Naive B cell (primary cell): ENCODE results near the gene TWSG1. TPM values are rescaled to one million over a fixed set of nuclear protein-coding genes. Genes with fewer than 3 reads are reported as not detected.
A peak's percentile ranks its signal among the peaks of the same experiment; 100 is the strongest.
"Not testable (repeated sequence)": the region's sequence is repeated elsewhere in the genome, so short reads cannot be mapped to it uniquely, and the experiment has no call there.

ENCODE experiments used
- ATAC-seq, 2 donors: fragments of 150-1000 bp; cut with Tn5 transposase; 2 replicates each; pipeline ENCODE4 v1.10.0; 2021; ENCODE audit warnings: low read depth in 2 of 2, mild to moderate bottlenecking in 2 of 2, moderate library complexity in 2 of 2
- DNase-seq: peaks from one replicate; pipeline ENCODE4 v3.0.0; 2022
- H3K27ac Mint-ChIP-seq, 6 donors: one replicate each; pipeline ENCODE4 v1.8.0; 2020 to 2022; ENCODE audit warnings: mild to moderate bottlenecking in 6 of 6, mixed read lengths in 6 of 6, moderate library complexity in 5 of 6, inconsistent platforms in 2 of 6
- H3K27me3 Mint-ChIP-seq, 3 donors: one replicate each; pipeline ENCODE4 v1.8.0; 2021 to 2022; ENCODE audit warnings: mixed read lengths in 3 of 3, mild to moderate bottlenecking in 1 of 3
- H3K36me3 Mint-ChIP-seq, 2 donors: one replicate each; pipeline ENCODE4 v1.8.0; 2020 to 2022; ENCODE audit warnings: mixed read lengths in 2 of 2, inconsistent platforms in 1 of 2, mild to moderate bottlenecking in 1 of 2
- H3K4me1 Mint-ChIP-seq, 3 donors: one replicate each; pipeline ENCODE4 v1.8.0; 2020 to 2022; ENCODE audit warnings: mixed read lengths in 3 of 3, inconsistent platforms in 1 of 3, mild to moderate bottlenecking in 1 of 3, moderate library complexity in 1 of 3
- H3K4me3 Mint-ChIP-seq, 8 donors: one replicate each; pipeline ENCODE4 v1.8.0; 2020 to 2022; ENCODE audit warnings: mild to moderate bottlenecking in 8 of 8, mixed read lengths in 8 of 8, moderate library complexity in 8 of 8, inconsistent platforms in 2 of 8
- H3K9me3 Mint-ChIP-seq, 7 donors: one replicate each; pipeline ENCODE4 v1.8.0; 2020 to 2022; ENCODE audit warnings: mixed read lengths in 7 of 7, mild to moderate bottlenecking in 5 of 7, inconsistent platforms in 2 of 7, moderate library complexity in 1 of 7
- polyA plus RNA-seq, 6 donors: library from polyadenylated mRNA; unstranded; fragments of 300-500 nt; fragmentation: Illumina TruSeq; gene quantifications; one replicate each; pipeline ENCODE4 v1.2.3, GENCODE V29; 2021; ENCODE audit warnings: low read depth in 6 of 6

The TWSG1 gene
- polyA plus RNA-seq, 6 donors from 2014 or later = 1.8 to 3.6 (median 2.8) TPM

DNA sequence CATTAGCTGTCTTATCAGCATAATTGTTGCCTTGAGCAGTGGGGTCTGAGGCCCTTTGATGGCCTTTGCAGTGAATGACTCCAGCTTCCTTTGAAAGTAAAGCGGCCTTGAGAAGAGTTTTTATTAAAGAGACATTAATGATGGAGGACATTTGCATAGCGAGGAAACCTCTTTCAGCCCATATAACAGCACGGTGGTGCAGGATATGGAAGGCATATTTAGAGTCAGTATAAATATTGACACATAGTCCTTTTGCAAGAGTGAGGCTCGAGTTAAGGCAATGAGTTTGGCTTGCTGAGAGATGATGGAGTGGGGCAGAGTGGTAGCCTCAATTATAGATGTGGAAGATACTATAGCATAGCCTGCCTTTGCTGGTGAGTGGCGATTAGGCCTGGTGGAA is 89.7 kb downstream of the TWSG1 start:
- not testable (repeated sequence) for H3K27ac Mint-ChIP-seq, H3K4me1 Mint-ChIP-seq, DNase-seq, H3K4me3 Mint-ChIP-seq, ATAC-seq, H3K27me3 Mint-ChIP-seq, H3K9me3 Mint-ChIP-seq, H3K36me3 Mint-ChIP-seq

DNA sequence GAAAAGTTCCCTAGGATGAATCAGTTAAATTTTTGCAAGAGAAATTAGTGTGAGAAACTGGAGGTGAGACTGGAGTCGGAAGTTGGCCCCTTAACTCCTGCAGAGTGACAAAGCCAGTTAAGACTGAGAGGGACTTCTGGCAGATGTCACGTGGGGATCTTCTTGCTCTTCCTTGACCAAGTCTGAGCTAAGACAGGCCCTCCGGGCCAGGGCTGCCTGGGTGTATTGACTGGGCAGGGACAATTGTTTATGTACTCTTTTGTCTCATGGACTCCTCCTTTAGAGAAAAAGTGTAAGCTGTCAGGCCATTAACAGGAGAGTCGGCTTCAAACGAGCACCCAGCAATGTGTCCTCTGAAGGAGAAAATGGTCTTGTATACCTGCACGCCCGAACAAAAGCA is 92.2 kb downstream of the TWSG1 start:
- DNase-seq (no peak), ATAC-seq (no peak)
- Mint-ChIP-seq H3K4me1 (no peaks in the 10 kb centered on the region), H3K36me3 (peaks cover 0 to 5% of the 10 kb centered on the region in 2 donors), H3K27ac (no peak overlapping the region), H3K4me3 (no peak overlapping the region), H3K9me3 (peaks cover 0 to 6% (median 0%) of the 10 kb centered on the region in 7 donors), H3K27me3 (no peaks in the 10 kb centered on the region)

DNA sequence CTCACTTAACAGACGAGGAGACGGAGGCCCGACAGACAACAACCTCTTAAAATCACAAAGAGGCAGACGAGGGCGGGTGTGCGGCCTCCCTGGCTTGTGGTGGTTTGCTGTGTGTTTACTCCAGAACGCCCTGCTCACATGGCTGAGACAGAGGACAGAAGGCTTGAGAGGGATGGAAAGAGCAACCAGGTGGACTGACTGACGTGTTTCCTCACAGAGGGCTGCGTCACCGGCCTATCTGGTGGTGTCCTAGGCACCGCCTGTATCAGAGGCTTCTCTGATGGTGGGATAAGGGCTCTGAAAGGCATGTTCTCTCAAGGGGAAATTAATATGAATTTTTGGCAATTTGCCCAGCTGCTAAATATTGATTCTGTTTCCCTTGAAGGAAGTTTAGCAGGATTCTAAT is 93.7 kb downstream of the TWSG1 start:
- no peak overlapping the region for H3K4me3 Mint-ChIP-seq
- DNase-seq = no peak
- H3K27ac Mint-ChIP-seq = no peak overlapping the region
- peaks cover 2 to 3% (median 2%) of the 10 kb centered on the region in 3 donors for H3K4me1 Mint-ChIP-seq
- peaks cover 0 to 6% (median 1%) of the 10 kb centered on the region in 7 donors for H3K9me3 Mint-ChIP-seq
- peaks cover 0 to 5% of the 10 kb centered on the region in 2 donors for H3K36me3 Mint-ChIP-seq
- H3K27me3 Mint-ChIP-seq = no peaks in the 10 kb centered on the region
- ATAC-seq = no peak

DNA sequence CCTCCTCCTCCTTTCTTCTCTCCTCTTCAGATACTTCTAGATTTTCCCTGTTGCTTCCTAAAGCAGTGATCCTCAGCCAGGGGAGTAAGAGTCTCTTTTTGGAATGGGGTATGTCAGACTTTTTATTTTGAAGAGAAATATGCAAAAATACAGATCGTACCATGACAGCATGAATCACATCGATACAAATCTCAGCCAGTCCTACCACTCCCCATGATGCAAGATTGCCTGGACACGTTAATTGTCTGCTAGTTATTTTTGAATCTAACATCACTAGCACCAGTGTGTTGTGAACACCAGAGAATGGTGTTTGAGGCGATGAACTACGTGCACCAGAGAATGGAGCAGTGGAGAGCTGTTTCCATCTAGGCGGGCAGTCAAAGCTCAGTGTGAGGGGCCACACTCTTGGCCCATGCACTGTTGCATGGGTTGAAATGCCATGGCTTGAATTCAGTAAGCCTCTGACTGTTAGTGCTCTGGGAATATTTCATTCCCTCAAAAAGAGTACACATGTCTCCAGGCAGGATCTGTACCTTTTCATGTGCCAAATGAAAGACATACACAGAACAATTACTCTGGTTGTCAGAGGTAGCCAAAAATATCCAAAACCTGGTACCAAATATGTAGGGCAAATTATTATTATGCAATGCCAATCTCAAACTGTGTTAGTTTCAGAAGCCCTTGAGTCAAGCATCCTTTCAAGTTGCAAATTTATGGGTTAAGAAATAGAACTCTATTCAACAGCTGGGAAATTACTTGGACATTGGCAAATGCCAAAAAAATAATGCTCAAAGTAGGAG is 94.5 kb downstream of the TWSG1 start:
- no peak for ATAC-seq
- no peak overlapping the region for H3K4me3 Mint-ChIP-seq
- no peak overlapping the region for H3K27ac Mint-ChIP-seq
- H3K9me3 Mint-ChIP-seq = peaks cover 0 to 6% (median 4%) of the 10 kb centered on the region in 7 donors
- no peak for DNase-seq
- H3K4me1 Mint-ChIP-seq = peaks cover 9 to 11% (median 10%) of the 10 kb centered on the region in 3 donors
- no peaks in the 10 kb centered on the region for H3K27me3 Mint-ChIP-seq
- H3K36me3 Mint-ChIP-seq = peaks cover 0 to 5% of the 10 kb centered on the region in 2 donors

DNA sequence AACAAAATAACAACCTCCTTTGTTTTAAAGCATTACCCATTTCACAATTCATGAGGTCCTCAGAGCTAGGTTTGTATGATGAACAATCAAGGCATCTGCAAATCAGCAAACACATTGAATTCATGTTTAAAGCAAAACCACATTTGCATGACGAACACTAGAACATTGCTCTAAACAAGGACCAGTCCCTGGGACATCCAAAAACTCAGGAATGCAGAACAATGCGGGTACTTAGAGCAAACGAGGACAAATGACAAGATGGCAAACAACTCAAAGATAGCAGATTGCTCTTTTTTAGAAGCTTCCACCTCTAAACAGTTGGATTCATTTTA is 95.1 kb downstream of the TWSG1 start:
- Mint-ChIP-seq H3K4me3 (no peak overlapping the region), H3K36me3 (peaks cover 0 to 5% of the 10 kb centered on the region in 2 donors), H3K4me1 (peaks cover 9 to 16% (median 14%) of the 10 kb centered on the region in 3 donors), H3K27me3 (no peaks in the 10 kb centered on the region), H3K9me3 (peaks cover 0 to 6% (median 4%) of the 10 kb centered on the region in 7 donors), H3K27ac (no peak overlapping the region)
- DNase-seq (no peak), ATAC-seq (no peak)

DNA sequence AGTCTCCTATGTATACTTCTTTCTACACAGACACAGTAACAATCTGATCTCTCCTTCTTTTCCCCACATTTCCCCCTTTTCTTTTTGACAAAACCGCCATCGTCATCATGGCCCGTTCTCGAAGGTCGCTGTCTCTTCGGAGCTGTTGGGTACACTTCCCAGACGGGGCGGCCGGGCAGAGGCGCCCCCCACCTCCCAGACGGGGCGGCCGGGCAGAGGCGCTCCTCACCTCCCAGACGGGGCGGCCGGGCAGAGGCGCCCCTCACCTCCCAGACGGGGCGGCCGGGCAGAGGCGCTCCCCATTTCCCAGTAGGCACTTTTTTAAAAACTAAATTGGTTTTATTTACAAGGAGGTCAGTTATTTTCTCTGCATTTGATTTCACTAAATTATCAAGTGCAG is 95.7 kb downstream of the TWSG1 start:
- not testable (repeated sequence) for ATAC-seq, H3K27ac Mint-ChIP-seq, H3K27me3 Mint-ChIP-seq, DNase-seq, H3K9me3 Mint-ChIP-seq, H3K36me3 Mint-ChIP-seq, H3K4me3 Mint-ChIP-seq
- H3K4me1 Mint-ChIP-seq = peaks cover 9 to 19% (median 16%) of the 10 kb centered on the region in 3 donors

DNA sequence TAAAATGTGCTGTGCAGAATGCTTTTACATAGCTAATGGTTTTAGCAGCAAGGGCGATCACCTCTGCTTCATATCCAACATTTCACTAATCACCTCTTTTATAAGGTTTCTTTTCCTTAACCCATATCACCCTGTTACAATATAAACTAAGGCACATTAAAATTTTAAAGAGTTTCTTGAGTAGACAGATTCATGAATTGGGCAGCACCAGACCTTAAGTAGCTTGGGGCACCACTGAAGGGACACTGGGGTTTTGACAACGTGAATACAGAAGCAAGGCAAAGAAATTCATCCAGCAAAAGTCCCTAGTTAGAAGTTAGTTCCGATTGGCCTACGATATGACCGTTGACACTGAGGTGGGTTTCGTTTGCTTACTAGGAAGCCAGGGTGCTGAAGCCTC is 96.7 kb downstream of the TWSG1 start:
- DNase-seq (no peak), ATAC-seq (no peak)
- H3K36me3 Mint-ChIP-seq = peaks cover 0 to 5% of the 10 kb centered on the region in 2 donors
- no peak overlapping the region for H3K27ac Mint-ChIP-seq
- peaks cover 9 to 19% (median 16%) of the 10 kb centered on the region in 3 donors for H3K4me1 Mint-ChIP-seq
- H3K4me3 Mint-ChIP-seq = peak overlapping the region in 1 of 8 donors; percentile 6
- no peaks in the 10 kb centered on the region for H3K27me3 Mint-ChIP-seq
- peaks cover 0 to 6% (median 4%) of the 10 kb centered on the region in 7 donors for H3K9me3 Mint-ChIP-seq

DNA sequence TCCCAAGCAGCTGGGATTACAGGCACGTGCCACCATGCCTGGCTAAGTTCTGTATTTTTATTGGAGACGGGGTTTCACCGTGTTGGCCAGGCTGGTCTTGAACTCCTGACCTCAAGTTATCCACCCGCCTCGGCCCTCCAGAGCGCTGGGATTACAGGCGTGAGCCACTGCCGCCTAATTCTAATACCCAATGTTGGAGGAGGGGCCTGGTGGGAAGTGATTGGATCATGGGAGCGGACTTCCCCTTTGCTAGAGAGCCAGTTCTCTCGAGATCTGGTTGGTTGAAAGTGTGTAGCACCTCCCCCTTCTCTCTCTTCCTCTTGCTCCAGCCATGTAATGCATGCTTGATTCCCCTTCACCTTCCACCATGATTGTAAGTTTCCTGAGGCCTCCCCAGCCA is 98.5 kb downstream of the TWSG1 start:
- not testable (repeated sequence) for H3K9me3 Mint-ChIP-seq, H3K27me3 Mint-ChIP-seq, DNase-seq, ATAC-seq, H3K36me3 Mint-ChIP-seq
- Mint-ChIP-seq H3K4me3 (peak overlapping the region in 4 of 8 donors; percentile 22 to 81 (median 54)), H3K4me1 (peaks cover 9 to 19% (median 16%) of the 10 kb centered on the region in 3 donors), H3K27ac (peak overlapping the region in 1 of 6 donors; percentile 93)

DNA sequence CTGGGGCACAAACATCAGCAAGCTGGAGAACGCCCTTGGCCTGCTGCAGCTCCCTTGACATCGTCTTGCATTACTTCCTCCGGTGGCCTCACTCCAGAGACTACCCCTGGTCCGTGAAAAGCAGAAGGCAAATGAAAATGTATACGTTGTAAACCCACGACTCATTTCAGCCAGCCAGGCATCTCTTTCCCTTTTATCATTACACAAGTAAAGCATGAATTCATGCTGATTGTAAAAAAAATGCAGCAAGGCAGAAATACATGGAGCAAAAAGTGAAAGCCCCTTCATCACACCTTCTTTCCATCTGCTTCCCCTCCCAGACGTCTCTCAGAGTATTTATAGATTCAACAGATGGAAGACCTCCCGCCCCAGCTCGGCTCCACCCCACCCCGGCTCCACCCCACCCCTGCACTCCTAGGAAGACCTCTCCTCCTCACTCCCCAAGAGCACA is 99.1 kb downstream of the TWSG1 start:
- H3K36me3 Mint-ChIP-seq = peaks cover 0 to 5% of the 10 kb centered on the region in 2 donors
- peak overlapping the region in 7 of 8 donors; percentile 31 to 81 (median 64) for H3K4me3 Mint-ChIP-seq
- H3K27ac Mint-ChIP-seq = peak overlapping the region in 1 of 6 donors; percentile 93
- no peaks in the 10 kb centered on the region for H3K27me3 Mint-ChIP-seq
- peaks cover 9 to 19% (median 16%) of the 10 kb centered on the region in 3 donors for H3K4me1 Mint-ChIP-seq
- H3K9me3 Mint-ChIP-seq = peaks cover 0 to 6% (median 4%) of the 10 kb centered on the region in 7 donors
- ATAC-seq = no peak
- no peak for DNase-seq

DNA sequence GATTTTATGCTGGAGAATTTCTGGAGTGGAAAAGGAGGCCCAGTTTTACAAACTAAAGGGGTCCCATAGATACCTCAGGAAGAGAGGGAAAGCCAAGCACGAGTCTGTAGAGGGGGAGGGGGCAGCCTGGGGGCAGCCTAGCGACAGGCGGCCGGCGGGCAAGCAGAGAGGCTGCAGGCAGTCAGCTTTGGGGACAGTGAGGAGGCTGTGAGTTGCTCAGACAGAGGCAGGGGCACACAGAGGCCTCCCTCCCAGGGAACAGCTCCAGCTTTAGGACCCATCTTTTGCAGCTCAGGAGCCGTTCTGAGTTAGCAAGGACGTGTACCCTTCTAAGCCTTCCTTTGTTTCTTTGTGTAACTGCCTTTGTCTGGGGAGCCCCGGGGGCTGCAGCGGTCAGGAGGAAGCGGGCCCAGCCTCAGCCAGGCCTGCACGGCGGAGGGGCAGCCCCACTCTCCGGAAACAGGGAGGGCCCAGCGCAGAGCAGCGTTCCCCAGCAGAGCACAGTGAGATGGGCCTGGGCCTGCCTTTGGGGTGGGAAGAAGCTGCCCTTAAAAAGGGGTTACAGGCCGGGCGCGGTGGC is 99.6 kb downstream of the TWSG1 start:
- H3K9me3 Mint-ChIP-seq = peaks cover 0 to 6% (median 4%) of the 10 kb centered on the region in 7 donors
- no peak for DNase-seq
- peak overlapping the region in 3 of 6 donors; percentile 28 to 73 (median 54) for H3K27ac Mint-ChIP-seq
- peaks cover 9 to 19% (median 16%) of the 10 kb centered on the region in 3 donors for H3K4me1 Mint-ChIP-seq
- H3K27me3 Mint-ChIP-seq = no peaks in the 10 kb centered on the region
- no peak for ATAC-seq
- peak overlapping the region in 7 of 8 donors; percentile 12 to 71 (median 37) for H3K4me3 Mint-ChIP-seq
- peaks cover 0 to 5% of the 10 kb centered on the region in 2 donors for H3K36me3 Mint-ChIP-seq

DNA sequence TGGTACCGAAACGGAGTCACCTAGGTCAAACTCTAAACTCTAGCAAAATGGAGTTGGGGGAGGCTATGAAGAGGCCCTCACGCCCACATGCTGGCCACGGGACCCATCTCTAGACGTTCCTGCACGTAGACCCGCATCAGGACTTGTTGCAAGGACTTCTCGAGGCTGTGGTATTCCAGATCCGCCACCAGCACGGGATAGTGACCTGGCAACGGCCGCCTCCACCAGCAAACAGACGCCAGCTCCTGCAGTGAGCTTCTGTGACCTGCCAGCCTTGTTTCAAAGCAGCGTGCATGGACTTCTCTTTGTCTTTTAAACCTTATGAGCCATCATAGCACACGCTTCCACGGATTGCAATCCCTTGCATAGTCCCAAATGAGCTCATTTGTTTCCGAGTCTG is 100.5 kb downstream of the TWSG1 start:
- Mint-ChIP-seq H3K4me3 (peak overlapping the region in 3 of 8 donors; percentile 21 to 69 (median 57)), H3K27ac (peak overlapping the region in 1 of 6 donors; percentile 42), H3K4me1 (peaks cover 9 to 19% (median 16%) of the 10 kb centered on the region in 3 donors), H3K36me3 (peaks cover 0 to 5% of the 10 kb centered on the region in 2 donors), H3K9me3 (peaks cover 0 to 6% (median 4%) of the 10 kb centered on the region in 7 donors), H3K27me3 (no peaks in the 10 kb centered on the region)
- no peak for ATAC-seq
- DNase-seq = no peak

DNA sequence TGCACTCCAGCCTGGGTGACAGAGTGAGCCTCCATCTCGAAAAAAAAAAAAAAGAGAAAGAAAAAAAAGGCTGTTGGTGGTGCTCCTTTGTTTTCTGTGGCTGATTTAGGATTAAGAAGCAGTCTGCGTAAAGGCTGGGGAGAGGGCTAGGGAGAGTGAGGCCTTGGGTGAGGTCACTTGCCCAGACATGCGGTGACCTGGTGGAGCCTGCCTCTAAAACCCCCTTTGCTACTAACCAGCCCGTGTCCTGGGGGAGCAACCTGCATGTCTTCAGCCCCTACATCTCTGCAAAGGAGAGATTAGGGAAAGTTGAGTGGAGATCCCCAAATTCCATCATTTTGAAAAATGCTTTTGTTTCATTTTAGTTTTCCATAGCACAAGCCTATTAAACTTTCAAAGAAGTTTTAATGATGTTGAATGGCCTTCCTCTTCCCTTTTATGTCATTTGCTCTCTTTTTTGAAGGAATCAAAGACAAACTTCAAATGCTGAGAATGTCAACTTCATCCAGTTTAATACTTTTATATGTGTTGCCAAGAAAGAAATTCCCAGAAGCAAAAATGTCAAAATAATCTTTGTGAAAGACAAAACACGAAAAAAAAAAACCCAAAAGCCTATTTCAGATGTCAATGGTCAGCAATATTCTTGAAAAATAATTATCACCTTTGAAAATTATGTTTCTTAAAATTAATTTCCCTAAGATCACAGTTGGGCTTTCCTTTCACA is 101.8 kb downstream of the TWSG1 start:
- Mint-ChIP-seq H3K27me3 (no peaks in the 10 kb centered on the region), H3K4me1 (peaks cover 9 to 19% (median 16%) of the 10 kb centered on the region in 3 donors), H3K36me3 (no peaks in the 10 kb centered on the region), H3K4me3 (no peak overlapping the region), H3K9me3 (peaks cover 0 to 6% (median 3%) of the 10 kb centered on the region in 7 donors), H3K27ac (no peak overlapping the region)
- ATAC-seq (no peak), DNase-seq (no peak)

DNA sequence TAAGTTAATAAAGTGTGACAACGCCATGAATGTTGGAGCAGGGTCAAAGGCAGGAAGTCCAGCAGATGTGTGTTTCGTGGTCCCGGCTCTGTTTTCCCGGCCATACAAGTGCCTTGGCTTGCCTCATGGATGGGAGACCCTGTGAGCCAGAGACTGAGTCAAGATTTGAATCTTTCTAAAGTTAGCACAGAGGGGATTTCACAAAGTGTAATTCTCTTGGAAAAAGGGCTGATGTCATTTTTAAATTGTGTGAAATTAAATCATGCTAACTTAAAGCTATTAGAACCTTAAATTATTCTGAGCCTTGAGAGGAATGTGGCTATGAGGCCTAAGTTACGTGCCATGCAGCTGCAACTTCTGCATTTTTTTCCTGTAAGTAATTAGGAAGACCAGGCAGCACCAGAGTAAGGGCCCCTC is 102.5 kb downstream of the TWSG1 start:
- H3K4me3 Mint-ChIP-seq = no peak overlapping the region

More for the DNA sequence above, 102.5 kb downstream of the TWSG1 start:
- Mint-ChIP-seq H3K27ac (no peak overlapping the region), H3K4me1 (peaks cover 9 to 19% (median 16%) of the 10 kb centered on the region in 3 donors), H3K9me3 (peaks cover 0 to 6% (median 3%) of the 10 kb centered on the region in 7 donors), H3K27me3 (no peaks in the 10 kb centered on the region), H3K36me3 (no peaks in the 10 kb centered on the region)
- no peak for DNase-seq
- ATAC-seq = no peak
